Measurements from ENCODE around the gene SH2D4B.

DNA sequence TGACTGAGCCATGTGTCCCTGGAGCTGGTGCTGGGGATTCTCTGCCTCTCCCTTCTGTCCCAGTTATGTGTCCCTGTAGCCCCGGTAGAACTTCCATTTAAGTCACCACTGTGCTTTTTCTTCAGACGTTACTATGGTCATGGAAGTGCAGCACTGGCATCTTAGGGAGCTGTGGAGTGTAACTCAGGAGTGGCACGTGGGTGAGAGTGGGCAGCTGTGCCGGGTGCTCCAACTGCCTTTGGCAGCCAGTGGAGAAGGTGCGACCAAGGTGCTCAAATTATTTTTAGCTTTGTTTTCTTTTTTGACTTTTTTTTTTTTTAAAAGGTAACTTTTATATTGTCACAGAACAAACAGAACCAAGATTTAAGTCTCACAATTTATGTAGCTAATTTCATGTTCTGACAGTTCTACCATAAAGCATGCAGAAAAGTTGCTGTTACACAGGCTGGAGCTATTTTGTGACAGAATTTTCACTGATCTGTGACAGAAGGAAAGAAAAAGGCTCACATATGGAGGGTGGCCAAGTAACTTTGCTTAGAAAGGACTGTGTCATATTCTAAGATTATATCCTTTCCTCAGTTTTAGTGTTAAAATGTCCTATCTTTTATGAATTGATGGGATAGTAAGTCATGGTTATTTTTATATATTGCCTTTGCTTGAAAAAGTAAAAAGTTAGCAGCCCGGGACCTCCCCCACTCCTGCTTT lies 73.9 kb downstream of the SH2D4B start:
- no peak for TF ChIP-seq EZH2 (IDR thresholded peaks at IDR 0.05; ENCODE audit: borderline replicate concordance)
- TF ChIP-seq, protein P1, sequence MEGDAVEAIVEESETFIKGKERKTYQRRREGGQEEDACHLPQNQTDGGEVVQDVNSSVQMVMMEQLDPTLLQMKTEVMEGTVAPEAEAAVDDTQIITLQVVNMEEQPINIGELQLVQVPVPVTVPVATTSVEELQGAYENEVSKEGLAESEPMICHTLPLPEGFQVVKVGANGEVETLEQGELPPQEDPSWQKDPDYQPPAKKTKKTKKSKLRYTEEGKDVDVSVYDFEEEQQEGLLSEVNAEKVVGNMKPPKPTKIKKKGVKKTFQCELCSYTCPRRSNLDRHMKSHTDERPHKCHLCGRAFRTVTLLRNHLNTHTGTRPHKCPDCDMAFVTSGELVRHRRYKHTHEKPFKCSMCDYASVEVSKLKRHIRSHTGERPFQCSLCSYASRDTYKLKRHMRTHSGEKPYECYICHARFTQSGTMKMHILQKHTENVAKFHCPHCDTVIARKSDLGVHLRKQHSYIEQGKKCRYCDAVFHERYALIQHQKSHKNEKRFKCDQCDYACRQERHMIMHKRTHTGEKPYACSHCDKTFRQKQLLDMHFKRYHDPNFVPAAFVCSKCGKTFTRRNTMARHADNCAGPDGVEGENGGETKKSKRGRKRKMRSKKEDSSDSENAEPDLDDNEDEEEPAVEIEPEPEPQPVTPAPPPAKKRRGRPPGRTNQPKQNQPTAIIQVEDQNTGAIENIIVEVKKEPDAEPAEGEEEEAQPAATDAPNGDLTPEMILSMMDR (IDR thresholded peaks at IDR 0.05; ENCODE audit: poor library complexity): no peak

Measured in hepatocyte (in vitro differentiated cells).